AG04449 (cell line): Measurements from ENCODE around the gene GRB10.

Experiments used
- CTCF ChIA-PET: fragments of 350-600 bp; formaldehyde crosslinking; extraction: SDS; loops from one replicate; lab custom pipeline; 2021; ENCODE audit warnings: antibody characterized with exemption; lab: Yijun Ruan, JAX
- POLR2A ChIA-PET: fragments of 400-600, 350-600 bp; formaldehyde crosslinking; extraction: SDS; loops from one replicate; lab custom pipeline; 2020; ENCODE audit warnings: antibody characterized with exemption, inconsistent platforms; lab: Yijun Ruan, JAX
- DNase-seq: peaks from one replicate; pipeline ENCODE4 v3.0.0-alpha.2; 2010; ENCODE audit warnings: low read depth, low spot score
- H3K4me3 ChIP-seq: 2 replicates; pipeline ENCODE4 v1.5.1; 2011; ENCODE audit warnings: low read depth, mild to moderate bottlenecking, control low read depth, low read length
- CTCF ChIP-seq: IDR thresholded peaks from one replicate; pipeline ENCODE4 v1.5.1; 2011; ENCODE audit warnings: mild to moderate bottlenecking, moderate library complexity, low read length, control low read depth, inconsistent platforms; ENCODE audit not compliant: insufficient read depth; ENCODE audit errors: missing control alignments

The GRB10 gene

DNA sequence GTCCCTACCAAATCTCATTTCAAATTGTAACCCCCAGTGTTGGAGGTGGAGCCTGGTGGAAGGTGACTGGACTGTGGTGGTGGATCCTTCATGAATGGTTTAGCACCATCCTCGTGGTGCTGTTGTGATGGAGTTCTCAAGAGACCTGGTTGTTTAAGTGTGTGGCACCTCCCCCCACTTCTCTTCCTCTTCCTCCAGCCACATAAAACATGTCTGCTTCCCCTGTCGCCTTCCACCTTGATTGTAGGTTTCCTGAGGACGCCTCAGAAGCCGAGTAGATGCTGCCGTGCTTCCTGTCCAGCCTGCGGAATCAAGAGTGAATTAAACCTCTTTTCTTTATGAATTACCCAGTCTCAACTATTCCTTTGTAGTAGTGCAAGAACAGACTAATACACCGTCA, 21.0 kb downstream of the GRB10 start:
- no peak overlapping the region for H3K4me3 ChIP-seq
- POLR2A ChIA-PET = no interaction called here
- CTCF ChIA-PET = no interaction called here
- DNase-seq = no peak
- TF ChIP-seq CTCF = no peak

- TF ChIP-seq CTCF = no peak
- no peak overlapping the region for H3K4me3 ChIP-seq
- DNase-seq = no peak
- POLR2A ChIA-PET = interaction anchor here (0.7 kb wide), 1 partner anchor 34 kb away, joined by 5 read pairs; no protein-coding TSS in a partner anchor
- CTCF ChIA-PET = interaction anchor here (2.5 kb wide), 1 partner anchor 403 kb away, joined by 9 read pairs; no protein-coding TSS in a partner anchor
Measured at GRCh38 chr7:50757703-50758390, 24.8 kb downstream of the GRB10 start.

GRCh38 chr7:50756180-50756579, 26.5 kb downstream of the GRB10 start:
- H3K4me3 ChIP-seq = no peak overlapping the region
- POLR2A ChIA-PET = no interaction called here
- CTCF ChIA-PET = no interaction called here
- no peak for DNase-seq
- no peak for TF ChIP-seq CTCF

- ChIA-PET CTCF (no interaction called here), POLR2A (no interaction called here)
Measured at GRCh38 chr7:50754684-50755083, 28.0 kb downstream of the GRB10 start.

GRCh38 chr7:50754241-50754640, 28.5 kb downstream of the GRB10 start:
- TF ChIP-seq CTCF = no peak
- ChIA-PET POLR2A (no interaction called here), CTCF (no interaction called here)
- DNase-seq = no peak
- H3K4me3 ChIP-seq = no peak overlapping the region

More at GRCh38 chr7:50754684-50755083, 28.0 kb downstream of the GRB10 start:
- DNase-seq = no peak
- no peak for TF ChIP-seq CTCF
- H3K4me3 ChIP-seq = no peak overlapping the region

GRCh38 chr7:50752422-50752821, 30.3 kb downstream of the GRB10 start:
- no peak overlapping the region for H3K4me3 ChIP-seq
- no peak for DNase-seq
- ChIA-PET CTCF (interaction anchor here (0.7 to 1.1 kb wide), 2 partner anchors 316 to 389 kb away, joined by 3 read pairs; no protein-coding TSS in a partner anchor), POLR2A (no interaction called here)
- TF ChIP-seq CTCF = no peak
